HG03558 (cell line): Measurements from ENCODE around the gene CDH12.
"Not testable (repeated sequence)": the region's sequence is repeated elsewhere in the genome, so short reads cannot be mapped to it uniquely, and the experiment has no call there.

Source experiments
- ATAC-seq: cut with Tn5 transposase; IDR thresholded peaks from one replicate; pipeline ENCODE4 v1.9.1; 2021; ENCODE audit warnings: moderate number of reproducible peaks; ENCODE audit not compliant: unreplicated experiment; ENCODE audit errors: extremely low read depth

The CDH12 gene

GRCh38 chr5:22344000-22344399 is 509.1 kb downstream of the CDH12 start:
- no peak for ATAC-seq

GRCh38 chr5:22341406-22341805 is 511.7 kb downstream of the CDH12 start:
- ATAC-seq: no peak

GRCh38 chr5:22332949-22333348 is 520.2 kb downstream of the CDH12 start:
- ATAC-seq: not testable (repeated sequence)

GRCh38 chr5:22329683-22330082 is 523.5 kb downstream of the CDH12 start:
- ATAC-seq: no peak

GRCh38 chr5:22319798-22320197 is 533.3 kb downstream of the CDH12 start:
- no peak for ATAC-seq

GRCh38 chr5:22316294-22316693 is 536.9 kb downstream of the CDH12 start:
- ATAC-seq: no peak

GRCh38 chr5:22315052-22315451 is 538.1 kb downstream of the CDH12 start:
- not testable (repeated sequence) for ATAC-seq

GRCh38 chr5:22314548-22314947 is 538.6 kb downstream of the CDH12 start:
- ATAC-seq: no peak

- no peak for ATAC-seq
Measured at GRCh38 chr5:22306011-22306410, 547.1 kb downstream of the CDH12 start.

- no peak for ATAC-seq
Measured at GRCh38 chr5:22295832-22296231, 557.3 kb downstream of the CDH12 start.

GRCh38 chr5:22293147-22293546 is 560.0 kb downstream of the CDH12 start:
- no peak for ATAC-seq

GRCh38 chr5:22278164-22278563 is 575.0 kb downstream of the CDH12 start:
- no peak for ATAC-seq

GRCh38 chr5:22277006-22277405 is 576.1 kb downstream of the CDH12 start:
- no peak for ATAC-seq

- not testable (repeated sequence) for ATAC-seq
Measured at GRCh38 chr5:22265855-22266254, 587.3 kb downstream of the CDH12 start.

GRCh38 chr5:22258139-22258538 is 595.0 kb downstream of the CDH12 start:
- ATAC-seq: no peak

GRCh38 chr5:22250528-22250927 is 602.6 kb downstream of the CDH12 start:
- no peak for ATAC-seq

GRCh38 chr5:22249209-22249729 is 603.9 kb downstream of the CDH12 start:
- ATAC-seq: no peak

- ATAC-seq: no peak
Measured at GRCh38 chr5:22245770-22246169, 607.4 kb downstream of the CDH12 start.

- no peak for ATAC-seq
Measured at GRCh38 chr5:22242532-22242931, 610.6 kb downstream of the CDH12 start.

GRCh38 chr5:22238047-22238446 is 615.1 kb downstream of the CDH12 start:
- no peak for ATAC-seq

- ATAC-seq: no peak
Measured at GRCh38 chr5:22226423-22226822, 626.7 kb downstream of the CDH12 start.

- ATAC-seq: no peak
Measured at GRCh38 chr5:22223079-22223478, 630.1 kb downstream of the CDH12 start.
